Neural cell (in vitro differentiated cells): Measurements from ENCODE around the gene TNFAIP8L1. TPM values are rescaled to one million over a fixed set of nuclear protein-coding genes. Genes with fewer than 3 reads are reported as not detected.

Experiments used
- H2AFZ ChIP-seq: fragments of 200-600, 300-800 bp; sonication (generic), shearing (Covaris generic); 2 replicates; pipeline ENCODE4 v1.6.0; 2014; ENCODE audit warnings: low read depth, mild to moderate bottlenecking, antibody characterized with exemption, low read length, moderate library complexity
- H3F3A ChIP-seq: fragments of 200-600 bp; shearing (Covaris generic); 2 replicates; pipeline ENCODE4 v1.6.1; 2016; ENCODE audit warnings: mild to moderate bottlenecking, moderate library complexity, mixed read lengths, antibody characterized with exemption, low read length; ENCODE audit not compliant: insufficient read depth, poor library complexity, severe bottlenecking
- H3K27ac ChIP-seq: fragments of 200-600, 300-800 bp; sonication (generic), shearing (Covaris generic); 2 replicates; pipeline ENCODE4 v1.5.1; 2014; ENCODE audit warnings: mild to moderate bottlenecking, low read length, moderate library complexity
- H3K27me3 ChIP-seq: fragments of 300-800, 200-600 bp; sonication (generic), shearing (Covaris generic); 2 replicates; pipeline ENCODE4 v1.6.0; 2014; ENCODE audit warnings: mild to moderate bottlenecking, low read depth, low read length, moderate library complexity; ENCODE audit not compliant: insufficient read depth
- H3K36me3 ChIP-seq: fragments of 300-800, 200-600 bp; sonication (generic), shearing (Covaris generic); 2 replicates; pipeline ENCODE4 v1.5.1; 2014; ENCODE audit warnings: mild to moderate bottlenecking, antibody characterized with exemption, low read length, moderate library complexity; ENCODE audit not compliant: insufficient read depth
- H3K4me2 ChIP-seq: fragments of 300-800, 200-600 bp; sonication (generic), shearing (Covaris generic); 2 replicates; pipeline ENCODE4 v1.6.0; 2014; ENCODE audit warnings: mild to moderate bottlenecking, low read length
- H3K4me3 ChIP-seq: fragments of 300-800, 200-600 bp; sonication (generic), shearing (Covaris generic); 2 replicates; pipeline ENCODE4 v1.5.1; 2014; ENCODE audit warnings: mild to moderate bottlenecking, low read length, moderate library complexity
- H3K79me2 ChIP-seq: fragments of 200-600 bp; shearing (Covaris generic); replicated peaks from 2 replicates; pipeline ENCODE4 v1.6.0; 2014; ENCODE audit warnings: mild to moderate bottlenecking, low read length, moderate library complexity; ENCODE audit not compliant: insufficient read depth
- H3K9ac ChIP-seq: fragments of 300-800, 200-600 bp; sonication (generic), shearing (Covaris generic); 2 replicates; pipeline ENCODE4 v1.6.1; 2016; ENCODE audit warnings: mild to moderate bottlenecking, low read length, mixed read lengths
- H3K9me2 ChIP-seq: fragments of 200-600 bp; shearing (Covaris generic); 2 replicates; pipeline ENCODE4 v1.6.1; 2016; ENCODE audit warnings: mild to moderate bottlenecking, low read length, mixed read lengths; ENCODE audit not compliant: insufficient read depth
- H3K9me3 ChIP-seq: fragments of 200-600, 300-800 bp; sonication (generic), shearing (Covaris generic); 2 replicates; pipeline ENCODE4 v1.6.1; 2016; ENCODE audit warnings: mild to moderate bottlenecking, mixed run types, low read length, moderate library complexity, mixed read lengths
- H4K20me1 ChIP-seq: fragments of 200-600 bp; shearing (Covaris generic); 2 replicates; pipeline ENCODE4 v1.6.1; 2016; ENCODE audit warnings: mild to moderate bottlenecking, mixed run types; ENCODE audit not compliant: insufficient read depth
- CTCF ChIP-seq: fragments of 450-650 bp; IDR thresholded peaks from 2 replicates; pipeline ENCODE4 v1.5.1; 2014; ENCODE audit warnings: antibody characterized with exemption, mild to moderate bottlenecking, moderate library complexity; ENCODE audit not compliant: poor library complexity, severe bottlenecking
- EP300 ChIP-seq: fragments of 450-650 bp; conservative IDR thresholded peaks from 2 replicates; pipeline ENCODE4 v1.6.1; 2014; ENCODE audit warnings: antibody characterized with exemption, mild to moderate bottlenecking, moderate library complexity; ENCODE audit not compliant: poor library complexity, severe bottlenecking
- EZH2 ChIP-seq: fragments of 200-600, 300-800 bp; shearing (Covaris generic), sonication (generic); IDR thresholded peaks from 2 replicates; pipeline ENCODE4 v1.6.1; 2014; ENCODE audit warnings: antibody characterized with exemption, low read length, borderline replicate concordance, mild to moderate bottlenecking; ENCODE audit not compliant: insufficient read depth, poor library complexity, severe bottlenecking
- MXI1 ChIP-seq: fragments of 450-650 bp; conservative IDR thresholded peaks from 2 replicates; pipeline ENCODE4 v1.6.1; 2014; ENCODE audit warnings: antibody characterized with exemption, mild to moderate bottlenecking; ENCODE audit not compliant: poor library complexity, severe bottlenecking
- POLR2AphosphoS5 ChIP-seq: IDR thresholded peaks from 2 replicates; pipeline ENCODE4 v1.6.1; 2012
- RAD21 ChIP-seq: fragments of 450-650 bp; conservative IDR thresholded peaks from 2 replicates; pipeline ENCODE4 v1.6.1; 2014; ENCODE audit warnings: antibody characterized with exemption, mild to moderate bottlenecking, moderate library complexity
- REST ChIP-seq: IDR thresholded peaks from 2 replicates; pipeline ENCODE4 v1.6.1; 2012; ENCODE audit warnings: borderline replicate concordance
- SMC3 ChIP-seq: fragments of 450-650 bp; conservative IDR thresholded peaks from 2 replicates; pipeline ENCODE4 v1.6.1; 2014; ENCODE audit warnings: antibody characterized with exemption, mild to moderate bottlenecking, moderate library complexity; ENCODE audit not compliant: poor library complexity
- TAF1 ChIP-seq: IDR thresholded peaks from 2 replicates; pipeline ENCODE4 v1.6.1; 2012; ENCODE audit warnings: low read depth
- polyA plus RNA-seq: library from polyadenylated mRNA; depleted of rRNA; stranded (reverse); fragments of >200 nt; gene quantifications from 2 replicates; pipeline ENCODE4 v1.2.3, GENCODE V29; 2014

The TNFAIP8L1 gene
- polyA plus RNA-seq, 1 donor from 2014 or later, result 0.99 TPM

GRCh38 chr19:4640247-4641000 is 1.1 kb downstream of the TNFAIP8L1 start:
- Histone ChIP-seq H3F3A (no peaks in the 10 kb centered on the region), H3K9ac (no peak overlapping the region)
- TF ChIP-seq POLR2AphosphoS5 (no peak), REST (no peak), TAF1 (no peak), EZH2 (no peak), SMC3 (no peak), CTCF (no peak), MXI1 (no peak)

GRCh38 chr19:4641132-4641531 is 1.8 kb downstream of the TNFAIP8L1 start:
- Histone ChIP-seq H3K79me2 (no peaks in the 10 kb centered on the region), H3K9me3 (no peaks in the 10 kb centered on the region), H3K4me2 (no peak overlapping the region), H3K4me3 (no peak overlapping the region), H4K20me1 (no peaks in the 10 kb centered on the region), H2AFZ (no peak overlapping the region), H3K9me2 (no peaks in the 10 kb centered on the region), H3K27me3 (peaks cover 8% of the 10 kb centered on the region), H3K27ac (no peak overlapping the region), H3K36me3 (no peaks in the 10 kb centered on the region), H3K9ac (no peak overlapping the region), H3F3A (no peaks in the 10 kb centered on the region)
- TF ChIP-seq EZH2, result no peak
- no peak for TF ChIP-seq EP300
- TF ChIP-seq REST, result no peak
- no peak for TF ChIP-seq RAD21

More at GRCh38 chr19:4640247-4641000, 1.1 kb downstream of the TNFAIP8L1 start:
- H3K4me3 ChIP-seq, result no peak overlapping the region
- no peaks in the 10 kb centered on the region for H3K9me2 ChIP-seq
- H3K27me3 ChIP-seq, result peaks cover 8% of the 10 kb centered on the region
- H3K36me3 ChIP-seq, result no peaks in the 10 kb centered on the region
- no peak overlapping the region for H2AFZ ChIP-seq
- H4K20me1 ChIP-seq, result no peaks in the 10 kb centered on the region
- no peak overlapping the region for H3K4me2 ChIP-seq
- H3K27ac ChIP-seq, result no peak overlapping the region
- H3K9me3 ChIP-seq, result no peaks in the 10 kb centered on the region
- H3K79me2 ChIP-seq, result no peaks in the 10 kb centered on the region
